GM18868 (cell line): ENCODE data around the gene NTN4.
"Not testable (repeated sequence)": the region's sequence is repeated elsewhere in the genome, so short reads cannot be mapped to it uniquely, and the experiment has no call there.

Source experiments
- ATAC-seq: cut with Tn5 transposase; IDR thresholded peaks from one replicate; pipeline ENCODE4 v1.9.1; 2021; ENCODE audit warnings: mild to moderate bottlenecking, moderate library complexity; ENCODE audit not compliant: unreplicated experiment

The NTN4 gene

GRCh38 chr12:95715177-95715576 lies 75.4 kb downstream of the NTN4 start:
- ATAC-seq, result no peak

DNA sequence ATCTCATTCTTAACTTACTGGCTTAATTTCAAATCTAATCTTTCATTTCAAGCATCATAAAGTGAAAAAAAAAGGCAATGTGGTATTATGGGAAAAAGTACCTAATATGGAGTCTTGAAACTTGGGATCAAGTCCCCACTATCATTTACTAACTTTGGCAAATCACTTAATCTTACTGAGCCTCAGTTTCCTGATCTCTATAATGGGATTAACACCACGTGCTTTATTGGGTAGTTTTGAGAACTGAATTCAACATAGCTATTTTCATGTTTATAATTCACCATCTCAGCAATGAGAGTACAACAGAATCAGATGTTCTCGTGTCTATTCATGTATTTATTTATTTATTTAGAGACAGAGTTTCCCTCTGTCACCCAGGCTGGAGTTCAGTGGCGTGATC lies 78.3 kb downstream of the NTN4 start:
- no peak for ATAC-seq

- no peak for ATAC-seq
Measured at GRCh38 chr12:95710386-95710785, 80.2 kb downstream of the NTN4 start.

DNA sequence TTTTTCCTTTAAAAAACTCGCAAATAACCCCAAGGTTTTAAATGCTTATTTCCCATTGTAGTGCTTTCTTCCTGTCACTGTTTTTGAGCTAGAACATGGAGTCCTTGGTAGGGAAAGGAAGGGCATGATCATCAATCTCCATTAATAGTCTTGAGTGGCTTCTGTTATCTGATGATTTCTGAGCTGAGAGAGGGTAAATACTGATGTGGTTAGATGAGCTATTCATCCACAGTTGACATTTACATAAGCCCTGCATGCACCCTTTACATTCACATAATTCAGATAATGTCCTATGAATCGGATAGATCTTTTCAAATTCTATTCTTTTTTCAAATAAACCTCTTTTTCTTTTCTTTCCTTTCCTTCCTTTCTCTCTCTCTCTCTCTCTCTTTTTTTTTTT lies 81.4 kb downstream of the NTN4 start:
- no peak for ATAC-seq

DNA sequence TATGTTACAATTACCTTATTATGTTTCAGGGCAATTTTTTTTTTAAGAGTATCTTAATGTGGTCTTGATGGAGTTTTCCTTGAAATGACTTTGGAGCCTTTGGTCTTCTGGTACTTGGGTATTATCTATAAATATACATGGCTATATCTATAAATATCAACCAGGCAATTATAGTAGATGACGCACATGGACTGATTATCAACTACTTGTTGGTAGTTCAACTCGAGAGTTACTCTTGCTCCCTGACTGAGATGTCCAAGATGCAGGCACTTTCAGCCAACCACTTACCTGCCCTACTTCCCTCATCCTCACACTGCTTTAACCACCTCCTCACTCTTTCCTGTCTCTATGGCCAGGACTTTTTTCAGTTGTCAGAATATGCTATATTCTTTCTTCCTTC lies 85.4 kb downstream of the NTN4 start:
- no peak for ATAC-seq

GRCh38 chr12:95703986-95704385 lies 86.6 kb downstream of the NTN4 start:
- no peak for ATAC-seq

DNA sequence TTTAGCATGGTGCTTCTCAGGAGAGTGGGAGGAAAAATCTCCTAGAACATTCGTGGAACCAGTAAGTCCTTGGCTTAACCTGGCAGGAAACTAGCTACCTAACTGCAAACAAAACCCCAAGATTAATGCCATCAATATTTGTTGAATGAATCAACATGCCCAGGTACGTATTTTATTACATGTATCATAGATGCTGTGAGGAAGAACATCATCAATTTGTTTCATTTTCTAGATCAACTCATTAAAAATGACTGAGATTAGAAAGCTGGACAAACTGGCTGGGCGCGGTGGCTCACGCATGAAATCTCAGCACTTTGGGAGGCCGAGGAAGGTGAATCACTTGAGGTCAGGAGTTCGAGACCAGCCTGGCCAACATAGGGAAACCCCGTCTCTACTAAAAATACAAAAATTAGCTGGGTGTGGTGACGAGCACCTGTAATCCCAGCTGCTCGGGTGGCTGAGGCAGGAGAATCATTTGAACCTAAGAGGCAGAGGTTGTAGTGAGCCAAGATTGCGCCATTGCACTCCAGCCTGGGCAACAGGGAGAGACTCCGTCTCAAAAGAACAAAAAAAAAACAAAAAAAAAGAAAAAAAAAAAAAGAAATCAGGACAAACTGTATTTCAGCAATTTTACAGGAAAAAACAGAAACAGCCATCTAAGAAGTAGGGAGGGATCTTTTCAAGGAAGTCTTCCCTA lies 88.7 kb downstream of the NTN4 start:
- ATAC-seq, result no peak

DNA sequence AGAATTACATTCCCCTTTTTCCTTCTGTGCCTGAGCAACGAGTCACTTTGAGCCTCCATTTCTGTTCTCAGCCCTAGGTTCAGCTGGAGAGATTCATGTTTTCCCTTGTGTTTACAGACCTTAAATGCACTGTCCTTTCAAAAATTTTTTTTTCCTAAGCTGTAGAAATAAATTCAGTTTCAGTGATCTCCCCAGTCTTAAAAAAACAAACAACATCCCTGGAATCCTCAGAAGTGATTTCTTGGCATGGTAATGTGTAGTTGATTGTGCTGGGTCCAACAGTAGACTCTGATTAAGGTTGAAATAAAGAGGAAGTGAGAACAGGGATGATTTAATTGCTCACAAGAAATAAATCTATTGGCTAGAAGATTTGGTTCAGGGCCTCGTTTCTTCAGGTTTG lies 89.3 kb downstream of the NTN4 start:
- no peak for ATAC-seq

- ATAC-seq, result peak; percentile 92
Measured at GRCh38 chr12:95700316-95700785, 90.2 kb downstream of the NTN4 start.

DNA sequence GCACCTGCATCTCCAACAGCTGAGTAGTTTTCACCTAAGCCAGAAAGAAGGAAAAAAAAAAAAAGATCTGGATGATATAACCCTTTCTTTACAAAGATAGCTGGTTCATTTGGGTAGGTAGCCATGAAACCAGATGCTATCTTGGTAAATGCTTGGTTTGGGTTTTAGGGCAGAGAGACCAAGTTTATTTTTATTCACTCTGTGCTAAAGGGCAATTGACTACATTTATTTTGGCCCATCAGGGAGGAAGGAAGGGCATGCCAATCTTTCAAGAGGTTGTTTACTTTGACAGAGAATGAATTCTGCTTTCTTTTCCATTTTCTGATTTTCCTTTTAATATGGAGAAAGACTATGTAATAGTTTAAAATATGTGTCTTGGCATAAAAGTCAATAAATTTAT lies 91.0 kb downstream of the NTN4 start:
- ATAC-seq, result no peak

DNA sequence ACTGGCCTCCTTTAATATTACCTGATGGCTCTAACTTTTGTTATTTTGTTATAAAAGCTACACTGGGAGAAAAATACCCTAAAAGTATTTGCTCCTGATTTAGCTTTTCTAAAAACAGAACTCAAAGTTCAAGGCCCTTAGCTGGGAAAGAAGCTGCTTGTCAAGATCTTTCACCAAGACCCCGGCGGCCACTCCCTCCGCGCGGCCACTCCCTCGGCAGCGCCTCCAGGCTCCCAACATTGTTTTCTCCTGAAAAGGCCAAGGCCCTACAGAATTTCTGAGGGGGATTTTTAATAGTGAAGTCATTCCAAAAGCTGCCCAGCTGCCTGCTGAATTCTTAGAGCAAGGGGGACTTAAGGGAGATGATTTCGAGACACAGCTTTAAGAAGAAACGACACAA lies 96.4 kb downstream of the NTN4 start:
- ATAC-seq, result no peak

GRCh38 chr12:95693689-95694088 lies 96.9 kb downstream of the NTN4 start:
- no peak for ATAC-seq

DNA sequence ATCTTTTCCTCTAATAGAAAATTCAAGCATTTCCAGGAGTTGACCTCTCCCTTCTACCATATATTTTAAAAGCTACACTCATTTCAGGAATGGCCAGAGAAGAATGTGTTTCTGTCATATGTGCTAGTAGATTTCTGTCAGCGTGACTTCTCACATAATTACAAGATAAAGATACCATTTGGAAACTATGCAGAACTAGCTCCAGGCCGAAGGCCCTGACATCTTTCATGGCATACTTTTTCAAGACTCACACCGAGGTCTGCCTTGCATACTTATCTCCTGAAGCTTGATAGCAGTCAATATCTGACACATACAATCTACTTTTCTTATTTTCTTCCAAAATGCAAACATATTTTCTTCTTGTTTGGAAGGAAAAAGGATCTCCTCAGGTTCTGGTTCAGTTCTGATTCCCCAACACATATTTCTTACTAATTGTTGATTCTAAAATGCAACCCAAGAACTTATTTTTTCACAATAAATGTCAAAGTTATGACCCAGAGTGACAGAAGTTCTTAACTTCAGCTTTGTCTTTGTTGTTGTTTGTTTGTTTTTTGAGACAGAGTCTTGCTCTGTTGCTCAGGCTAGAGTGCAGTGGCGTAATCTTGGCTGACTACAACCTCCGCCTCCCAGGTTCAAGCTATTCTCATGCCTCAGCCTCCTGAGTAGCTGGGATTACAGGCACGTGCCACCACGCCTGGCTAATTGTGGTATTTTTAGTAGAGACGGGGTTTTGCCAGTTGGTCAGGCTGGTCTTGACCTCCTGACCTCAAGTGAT lies 99.5 kb downstream of the NTN4 start:
- ATAC-seq, result no peak

DNA sequence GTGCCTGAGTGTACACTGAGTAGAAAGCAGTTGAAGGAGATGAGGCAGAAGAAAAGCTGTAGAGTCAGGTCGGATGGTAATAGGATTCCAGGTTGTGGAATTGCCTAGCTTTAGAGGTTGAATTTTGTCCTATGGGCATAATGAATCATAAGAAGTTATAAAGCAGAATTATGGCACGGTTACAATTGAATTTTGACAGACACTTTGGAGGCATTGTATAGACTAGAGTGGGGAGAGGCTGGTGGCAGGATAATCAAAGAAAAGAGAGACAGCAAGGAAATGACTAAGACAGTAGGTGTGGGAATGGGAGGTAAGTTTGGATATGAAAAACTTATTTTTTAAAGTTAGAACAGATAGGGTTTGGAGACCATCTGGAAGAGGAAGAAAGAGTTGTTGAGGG lies 102.6 kb downstream of the NTN4 start:
- no peak for ATAC-seq

- ATAC-seq, result no peak
Measured at GRCh38 chr12:95683418-95683817, 107.1 kb downstream of the NTN4 start.

- no peak for ATAC-seq
Measured at GRCh38 chr12:95681210-95681765, 109.3 kb downstream of the NTN4 start.

- ATAC-seq, result no peak
Measured at GRCh38 chr12:95678684-95679083, 111.9 kb downstream of the NTN4 start.

DNA sequence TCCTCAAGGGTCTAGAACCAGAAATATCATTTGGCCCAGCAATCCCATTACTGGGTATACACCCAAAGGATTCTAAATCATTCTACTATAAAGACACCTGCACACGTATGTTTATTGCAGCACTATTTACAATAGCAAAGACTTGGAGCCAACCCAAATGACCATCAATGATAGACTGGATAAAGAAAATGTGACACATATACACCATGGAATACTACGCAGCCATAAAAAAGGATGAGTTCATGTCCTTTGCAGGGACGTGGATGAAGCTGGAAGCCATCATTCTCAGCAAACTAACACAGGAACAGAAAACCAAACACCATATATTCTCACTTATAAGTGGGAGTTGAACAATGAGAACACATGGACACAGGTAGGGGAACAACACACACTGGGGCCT lies 112.8 kb downstream of the NTN4 start:
- not testable (repeated sequence) for ATAC-seq

GRCh38 chr12:95674631-95675030 lies 115.9 kb downstream of the NTN4 start:
- no peak for ATAC-seq

GRCh38 chr12:95674163-95674562 lies 116.4 kb downstream of the NTN4 start:
- no peak for ATAC-seq

- ATAC-seq, result no peak
Measured at GRCh38 chr12:95673576-95673975, 117.0 kb downstream of the NTN4 start.

DNA sequence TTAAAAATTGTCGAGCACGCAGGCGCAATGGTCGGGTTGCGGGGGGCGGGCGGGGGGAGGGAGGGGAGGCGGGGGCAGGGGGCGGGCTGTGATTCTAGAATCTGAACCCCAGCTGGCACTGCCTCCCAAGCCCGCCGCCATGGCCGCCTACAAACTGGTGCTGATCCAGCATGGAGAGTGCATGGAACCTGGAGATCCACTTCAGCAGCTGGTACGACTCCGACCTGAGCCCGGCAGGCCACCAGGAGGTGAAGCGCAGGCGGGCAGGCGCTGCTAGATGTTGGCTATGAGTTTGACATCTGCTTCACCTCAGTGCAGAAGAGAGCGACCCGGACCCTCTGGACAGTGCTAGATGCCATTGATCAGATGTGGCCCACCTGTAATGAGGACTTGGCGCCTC lies 118.4 kb downstream of the NTN4 start:
- no peak for ATAC-seq
